Measurements from ENCODE around the gene EPYC.

GRCh38 chr12:90951432-90952105 is 53.2 kb downstream of the EPYC start:
- no peak for TF ChIP-seq JUND (IDR thresholded peaks at IDR 0.05)
- no peak for TF ChIP-seq CTCF (IDR thresholded peaks at IDR 0.05; ENCODE audit: low read depth, low read length, missing input control)
- no peak for TF ChIP-seq RAD21 (IDR thresholded peaks at IDR 0.05)
- TF ChIP-seq GABPA (IDR thresholded peaks at IDR 0.05 in 1 of 2, conservative IDR thresholded peaks at IDR 0.05 in 1 of 2) = no peak
- no peak for TF ChIP-seq FOXA1 (IDR thresholded peaks at IDR 0.05)
- TF ChIP-seq, protein P1, sequence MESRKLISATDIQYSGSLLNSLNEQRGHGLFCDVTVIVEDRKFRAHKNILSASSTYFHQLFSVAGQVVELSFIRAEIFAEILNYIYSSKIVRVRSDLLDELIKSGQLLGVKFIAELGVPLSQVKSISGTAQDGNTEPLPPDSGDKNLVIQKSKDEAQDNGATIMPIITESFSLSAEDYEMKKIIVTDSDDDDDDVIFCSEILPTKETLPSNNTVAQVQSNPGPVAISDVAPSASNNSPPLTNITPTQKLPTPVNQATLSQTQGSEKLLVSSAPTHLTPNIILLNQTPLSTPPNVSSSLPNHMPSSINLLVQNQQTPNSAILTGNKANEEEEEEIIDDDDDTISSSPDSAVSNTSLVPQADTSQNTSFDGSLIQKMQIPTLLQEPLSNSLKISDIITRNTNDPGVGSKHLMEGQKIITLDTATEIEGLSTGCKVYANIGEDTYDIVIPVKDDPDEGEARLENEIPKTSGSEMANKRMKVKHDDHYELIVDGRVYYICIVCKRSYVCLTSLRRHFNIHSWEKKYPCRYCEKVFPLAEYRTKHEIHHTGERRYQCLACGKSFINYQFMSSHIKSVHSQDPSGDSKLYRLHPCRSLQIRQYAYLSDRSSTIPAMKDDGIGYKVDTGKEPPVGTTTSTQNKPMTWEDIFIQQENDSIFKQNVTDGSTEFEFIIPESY (IDR thresholded peaks at IDR 0.05) = no peak
- TF ChIP-seq ATF3 (IDR thresholded peaks at IDR 0.05) = no peak
- TF ChIP-seq YY1 (IDR thresholded peaks at IDR 0.05) = no peak
- no peak for TF ChIP-seq REST (IDR thresholded peaks at IDR 0.05)
- no peak for TF ChIP-seq EGR1 (IDR thresholded peaks at IDR 0.05; ENCODE audit: low read depth in 2 of 2)

Data from liver (tissue), 3 donors.